Left renal pelvis (tissue), 4 donors: ENCODE measurements around the gene SEMA4C. TPM values are rescaled to one million over a fixed set of nuclear protein-coding genes. Genes with fewer than 3 reads are reported as not detected.

Source experiments
- DNase-seq, 4 donors: peaks; one replicate each; pipeline ENCODE4 v3.0.0-alpha.2; 2013; ENCODE audit warnings: low read depth in 4 of 4, low spot score in 3 of 4
- polyA plus RNA-seq, 4 donors: library from polyadenylated mRNA; unstranded; fragments of 120-200 nt; gene quantifications; one replicate each; pipeline ENCODE4 v1.2.1, GENCODE V29; 2013; ENCODE audit not compliant: insufficient read length in 4 of 4

SEMA4C gene
- polyA plus RNA-seq, 4 donors: 34.4 to 47.9 (median 41.0) TPM

GRCh38 chr2:96844405-96844808, 25.5 kb downstream of the SEMA4C start:
- no peak for DNase-seq

GRCh38 chr2:96843538-96844268, 26.2 kb downstream of the SEMA4C start, which contains the start of gene ANKRD23:
Gene ANKRD23, minus strand, starts transcription at chr2:96844021. Its CDS starts 29 bp downstream, at chr2:96843992.
- DNase-seq: no peak

GRCh38 chr2:96842600-96842999, 27.3 kb downstream of the SEMA4C start:
- no peak for DNase-seq

GRCh38 chr2:96841701-96842495, 28.0 kb downstream of the SEMA4C start:
- DNase-seq: no peak

GRCh38 chr2:96839875-96840850, 29.7 kb downstream of the SEMA4C start:
- DNase-seq: no peak

- no peak for DNase-seq
Measured at GRCh38 chr2:96839293-96839874, 30.5 kb downstream of the SEMA4C start.

- DNase-seq: no peak
Measured at GRCh38 chr2:96838345-96839292, 31.3 kb downstream of the SEMA4C start.

- DNase-seq: no peak
Measured at GRCh38 chr2:96837575-96837974, 32.3 kb downstream of the SEMA4C start.

- DNase-seq: no peak
Measured at GRCh38 chr2:96835830-96836229, 34.0 kb downstream of the SEMA4C start.

GRCh38 chr2:96832754-96833507, 36.9 kb downstream of the SEMA4C start:
- no peak for DNase-seq

GRCh38 chr2:96832408-96832753, 37.5 kb downstream of the SEMA4C start:
- DNase-seq: no peak

GRCh38 chr2:96831679-96832078, 38.2 kb downstream of the SEMA4C start:
- no peak for DNase-seq

GRCh38 chr2:96830044-96830562, 39.8 kb downstream of the SEMA4C start:
- DNase-seq: no peak

- no peak for DNase-seq
Measured at GRCh38 chr2:96828874-96829273, 41.0 kb downstream of the SEMA4C start.

GRCh38 chr2:96828436-96828835, 41.4 kb downstream of the SEMA4C start:
- no peak for DNase-seq

- no peak for DNase-seq
Measured at GRCh38 chr2:96826546-96827278, 43.2 kb downstream of the SEMA4C start.

- DNase-seq: no peak
Measured at GRCh38 chr2:96825057-96825456, 44.8 kb downstream of the SEMA4C start.
